ENCODE measurements around the gene TMEM121B.

DNA sequence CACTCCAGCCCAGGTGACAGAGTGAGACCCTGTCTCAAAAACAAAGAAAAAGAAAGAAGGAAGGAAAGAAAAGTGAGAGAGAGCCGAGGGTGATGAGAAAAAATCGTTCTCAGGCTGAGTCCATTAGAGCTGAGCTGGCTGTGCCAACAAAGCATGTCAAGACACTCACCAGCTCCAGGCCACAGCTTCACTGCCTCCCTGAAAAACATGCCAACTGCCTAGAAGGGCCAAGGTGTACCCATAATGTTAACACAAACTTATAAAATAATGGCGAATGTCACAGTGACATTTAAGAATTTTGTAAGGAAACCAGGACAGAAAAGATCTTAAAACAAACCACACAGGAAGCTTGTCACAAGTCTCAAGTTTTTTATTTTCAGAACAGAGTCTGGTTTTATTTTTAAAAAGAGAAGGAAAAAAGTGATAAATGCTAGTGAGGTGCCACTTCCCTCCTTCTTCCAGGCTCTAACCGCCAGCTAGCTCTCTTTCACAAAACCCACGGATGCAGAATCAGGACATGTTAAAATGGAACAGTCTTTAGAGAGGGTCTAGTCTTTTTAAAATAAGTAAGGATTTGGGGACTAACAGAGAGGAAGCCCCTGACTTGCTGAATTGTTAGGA lies 5.1 kb downstream of the TMEM121B start:
- TF ChIP-seq, protein P1, sequence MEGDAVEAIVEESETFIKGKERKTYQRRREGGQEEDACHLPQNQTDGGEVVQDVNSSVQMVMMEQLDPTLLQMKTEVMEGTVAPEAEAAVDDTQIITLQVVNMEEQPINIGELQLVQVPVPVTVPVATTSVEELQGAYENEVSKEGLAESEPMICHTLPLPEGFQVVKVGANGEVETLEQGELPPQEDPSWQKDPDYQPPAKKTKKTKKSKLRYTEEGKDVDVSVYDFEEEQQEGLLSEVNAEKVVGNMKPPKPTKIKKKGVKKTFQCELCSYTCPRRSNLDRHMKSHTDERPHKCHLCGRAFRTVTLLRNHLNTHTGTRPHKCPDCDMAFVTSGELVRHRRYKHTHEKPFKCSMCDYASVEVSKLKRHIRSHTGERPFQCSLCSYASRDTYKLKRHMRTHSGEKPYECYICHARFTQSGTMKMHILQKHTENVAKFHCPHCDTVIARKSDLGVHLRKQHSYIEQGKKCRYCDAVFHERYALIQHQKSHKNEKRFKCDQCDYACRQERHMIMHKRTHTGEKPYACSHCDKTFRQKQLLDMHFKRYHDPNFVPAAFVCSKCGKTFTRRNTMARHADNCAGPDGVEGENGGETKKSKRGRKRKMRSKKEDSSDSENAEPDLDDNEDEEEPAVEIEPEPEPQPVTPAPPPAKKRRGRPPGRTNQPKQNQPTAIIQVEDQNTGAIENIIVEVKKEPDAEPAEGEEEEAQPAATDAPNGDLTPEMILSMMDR (conservative IDR thresholded peaks at IDR 0.05 in 1 of 2, IDR thresholded peaks at IDR 0.05 in 1 of 2; ENCODE audit: extremely low read depth in 1 of 2, insufficient read depth in 1 of 2, low read depth in 1 of 2, low read length in 2 of 2) = no peak
- TF ChIP-seq EZH2 (IDR thresholded peaks at IDR 0.05; ENCODE audit: borderline replicate concordance, low read length) = no peak
